ENCODE results near the gene ATIC. TPM values are rescaled to one million over a fixed set of nuclear protein-coding genes. Genes with fewer than 3 reads are reported as not detected.
A peak's percentile ranks its signal among the peaks of the same experiment; 100 is the strongest.

Gene ATIC
- 31.7 and 42.6 TPM in 2 replicates for total RNA-seq (2012; rRNA removed)

DNA sequence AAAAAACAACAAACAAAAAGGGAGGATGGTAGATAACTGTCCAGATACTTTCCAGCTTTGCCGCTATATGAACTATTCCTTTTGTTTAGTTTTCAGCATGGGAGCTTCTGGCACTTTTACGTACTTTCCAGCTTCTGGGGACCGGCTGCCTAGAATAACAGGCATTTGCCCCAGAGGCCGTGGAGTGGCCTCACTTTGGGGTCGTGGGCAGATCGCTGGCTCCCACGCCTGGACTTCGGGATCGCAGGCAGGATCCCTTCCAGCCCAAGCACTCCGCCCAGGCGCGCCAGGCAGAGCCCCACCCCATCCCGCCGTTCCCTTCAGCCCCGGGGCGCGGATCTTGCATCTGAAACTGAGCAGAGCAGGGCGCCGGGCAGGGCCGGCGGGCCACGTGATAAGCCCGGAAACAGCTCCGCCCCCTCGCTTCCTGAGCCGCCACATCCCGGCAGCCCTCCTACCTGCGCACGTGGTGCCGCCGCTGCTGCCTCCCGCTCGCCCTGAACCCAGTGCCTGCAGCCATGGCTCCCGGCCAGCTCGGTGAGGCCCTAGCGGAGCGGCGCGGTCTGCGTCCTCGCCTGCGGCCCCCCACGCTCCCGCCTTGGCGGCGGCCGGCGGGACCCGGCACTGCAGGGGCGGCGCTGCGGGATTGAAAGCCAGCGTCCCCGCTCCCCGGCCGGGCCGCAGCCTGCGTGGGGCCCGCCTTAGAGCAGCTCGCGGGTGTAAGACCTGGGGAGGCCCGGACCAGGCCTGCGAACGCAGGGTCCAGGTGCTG lies at the start of gene ATIC:
TSS of gene ATIC (plus strand) at position 435 of the 772 bp plus-strand sequence. CDS start at position 519, 84 bp downstream.
- Histone ChIP-seq H3K36me3 (ENCODE audit: insufficient read depth, low read length) (peaks cover 25% of the 10 kb centered on the region), H3K27me3 (ENCODE audit: control insufficient read depth, insufficient read depth, low read length) (no peaks in the 10 kb centered on the region)

DNA sequence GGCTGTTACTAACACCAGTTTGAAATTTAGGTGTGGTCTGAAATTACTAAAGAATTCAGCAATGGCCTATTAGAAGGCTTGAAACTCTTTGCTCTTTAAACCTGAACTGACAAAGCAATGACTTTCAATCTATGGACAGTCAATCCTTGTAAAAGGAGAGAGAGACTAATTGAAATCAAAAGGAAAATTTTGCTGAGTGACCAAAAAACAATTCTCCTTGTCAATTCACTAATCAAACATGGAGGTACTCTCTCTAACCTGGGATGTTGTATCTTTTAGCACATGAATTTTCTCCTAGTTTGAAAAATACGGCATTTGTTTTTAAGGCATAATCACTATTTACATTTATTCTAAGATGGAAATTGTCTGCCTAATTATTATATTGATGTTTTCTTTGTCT lies 49.6 kb upstream of the ATIC start:
- Histone ChIP-seq H3K36me3 (ENCODE audit: insufficient read depth, low read length) (no peaks in the 10 kb centered on the region), H3K4me3 (ENCODE audit: low read length) (no peak overlapping the region), H3K9me3 (replicated peaks; ENCODE audit: low read length) (no peaks in the 10 kb centered on the region), H3K4me2 (ENCODE audit: low read length) (no peak overlapping the region), H3K4me1 (ENCODE audit: control insufficient read depth, insufficient read depth, low read length) (no peaks in the 10 kb centered on the region), H3K27me3 (ENCODE audit: control insufficient read depth, insufficient read depth, low read length) (no peaks in the 10 kb centered on the region), H3K9ac (ENCODE audit: low read depth, low read length) (no peak overlapping the region)

More for the DNA sequence above, at the start of gene ATIC:
- peak within 1 kb of the TSS; percentile 90 for H3K9ac ChIP-seq (ENCODE audit: low read depth, low read length)
- H3K4me3 ChIP-seq (ENCODE audit: low read length): peak within 1 kb of the TSS; percentile 78
- H3K4me1 ChIP-seq (ENCODE audit: control insufficient read depth, insufficient read depth, low read length): peaks cover 20% of the 10 kb centered on the region
- no peaks in the 10 kb centered on the region for H3K9me3 ChIP-seq (replicated peaks; ENCODE audit: low read length)
- H3K4me2 ChIP-seq (ENCODE audit: low read length): peak within 1 kb of the TSS; percentile 84

DNA sequence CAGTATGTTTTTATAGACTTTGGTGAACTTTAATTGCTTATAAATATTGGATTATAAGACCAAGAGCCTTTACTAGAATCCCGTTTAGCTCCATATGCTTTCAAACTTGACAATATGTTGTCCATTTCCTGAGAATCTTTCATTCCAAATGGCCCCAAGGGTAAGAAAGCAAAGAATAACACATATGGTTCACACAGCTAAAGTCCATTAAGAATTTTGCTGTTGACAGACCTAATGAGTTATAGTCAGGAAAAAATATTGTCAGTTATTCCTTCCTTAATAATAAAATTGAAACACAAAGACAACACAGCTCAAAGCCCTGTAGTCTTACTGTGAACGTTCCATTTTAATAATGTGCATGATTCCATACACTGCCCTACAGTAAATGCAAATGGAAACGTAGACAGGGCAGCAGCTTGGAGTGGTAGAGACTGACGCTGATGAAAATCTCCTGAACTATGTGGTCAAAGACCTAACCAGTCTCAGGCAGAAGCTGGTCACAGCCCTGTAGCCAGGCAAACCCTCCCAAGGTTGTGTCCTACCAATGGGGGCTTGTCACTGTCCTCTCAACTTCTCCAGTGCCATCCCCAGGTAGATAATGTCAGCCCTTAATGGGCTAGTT lies 49.0 kb upstream of the ATIC start:
- no peaks in the 10 kb centered on the region for H3K9me3 ChIP-seq (replicated peaks; ENCODE audit: low read length)
- H3K4me2 ChIP-seq (ENCODE audit: low read length): no peak overlapping the region
- H3K27me3 ChIP-seq (ENCODE audit: control insufficient read depth, insufficient read depth, low read length): no peaks in the 10 kb centered on the region
- H3K4me3 ChIP-seq (ENCODE audit: low read length): no peak overlapping the region
- H3K36me3 ChIP-seq (ENCODE audit: insufficient read depth, low read length): no peaks in the 10 kb centered on the region
- H3K4me1 ChIP-seq (ENCODE audit: control insufficient read depth, insufficient read depth, low read length): no peaks in the 10 kb centered on the region
- no peak overlapping the region for H3K9ac ChIP-seq (ENCODE audit: low read depth, low read length)

DNA sequence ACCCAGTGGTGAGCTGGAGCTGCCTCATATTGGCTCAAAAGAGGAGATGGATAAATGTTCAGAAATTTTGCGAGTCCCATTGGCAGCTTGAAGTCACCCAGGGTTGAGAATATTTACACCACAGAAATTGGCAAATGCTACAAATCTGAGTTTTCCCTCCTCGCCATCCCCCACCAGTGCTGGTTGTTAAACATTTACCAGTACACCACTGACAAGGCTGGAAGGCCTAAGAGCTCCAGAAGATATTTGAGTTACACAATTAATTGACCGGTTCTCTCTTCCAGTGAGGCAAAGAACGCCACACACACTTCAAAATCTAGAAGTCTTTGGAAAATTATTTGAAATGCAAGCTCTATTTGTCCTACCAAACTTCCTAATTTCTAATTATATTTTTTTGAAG lies 47.5 kb upstream of the ATIC start:
- H3K9me3 ChIP-seq (replicated peaks; ENCODE audit: low read length): no peaks in the 10 kb centered on the region

DNA sequence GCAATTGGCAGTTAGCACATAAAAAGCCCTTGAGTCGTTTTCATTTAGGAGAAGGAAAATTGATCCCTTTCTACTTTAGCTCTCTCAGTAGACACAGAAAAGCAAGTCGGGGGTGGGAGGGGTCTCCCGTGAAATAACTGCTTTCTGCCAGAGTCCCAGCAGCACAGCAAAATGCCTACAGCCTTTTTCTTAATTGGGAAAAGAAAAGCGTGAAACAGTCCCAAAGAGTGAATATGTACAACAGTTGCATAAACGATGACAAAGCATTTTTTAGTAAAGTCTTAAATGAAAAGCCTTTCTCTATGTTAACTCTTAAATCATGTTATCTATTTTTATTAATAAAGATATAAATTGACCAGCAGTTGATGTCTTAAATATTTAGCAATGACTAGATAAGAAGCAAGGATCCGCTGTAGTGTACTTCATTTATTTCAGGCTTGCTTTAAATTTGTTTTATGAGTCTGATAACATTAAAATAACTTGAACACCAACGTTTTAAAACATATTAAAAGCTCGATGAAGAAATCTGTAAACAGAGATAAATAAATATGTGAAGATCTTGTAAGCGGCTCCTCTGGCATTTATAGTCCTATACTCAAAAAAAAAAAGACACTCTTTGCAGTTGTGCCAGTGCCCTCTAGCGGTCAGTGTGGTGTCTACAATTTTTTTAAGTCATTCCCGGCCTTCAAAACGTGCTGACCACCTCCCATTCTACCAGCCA lies 42.3 kb upstream of the ATIC start:
- Histone ChIP-seq H3K27me3 (ENCODE audit: control insufficient read depth, insufficient read depth, low read length) (no peaks in the 10 kb centered on the region), H3K9ac (ENCODE audit: low read depth, low read length) (peak overlapping the region; percentile 49), H3K4me2 (ENCODE audit: low read length) (peak overlapping the region; percentile 79), H3K4me1 (ENCODE audit: control insufficient read depth, insufficient read depth, low read length) (peaks cover 5% of the 10 kb centered on the region), H3K36me3 (ENCODE audit: insufficient read depth, low read length) (no peaks in the 10 kb centered on the region), H3K4me3 (ENCODE audit: low read length) (peak overlapping the region; percentile 45), H3K9me3 (replicated peaks; ENCODE audit: low read length) (no peaks in the 10 kb centered on the region)

More for the DNA sequence above, 47.5 kb upstream of the ATIC start:
- no peak overlapping the region for H3K4me3 ChIP-seq (ENCODE audit: low read length)
- H3K4me2 ChIP-seq (ENCODE audit: low read length): no peak overlapping the region
- no peak overlapping the region for H3K9ac ChIP-seq (ENCODE audit: low read depth, low read length)
- peaks cover 2% of the 10 kb centered on the region for H3K4me1 ChIP-seq (ENCODE audit: control insufficient read depth, insufficient read depth, low read length)
- H3K27me3 ChIP-seq (ENCODE audit: control insufficient read depth, insufficient read depth, low read length): no peaks in the 10 kb centered on the region
- no peaks in the 10 kb centered on the region for H3K36me3 ChIP-seq (ENCODE audit: insufficient read depth, low read length)

DNA sequence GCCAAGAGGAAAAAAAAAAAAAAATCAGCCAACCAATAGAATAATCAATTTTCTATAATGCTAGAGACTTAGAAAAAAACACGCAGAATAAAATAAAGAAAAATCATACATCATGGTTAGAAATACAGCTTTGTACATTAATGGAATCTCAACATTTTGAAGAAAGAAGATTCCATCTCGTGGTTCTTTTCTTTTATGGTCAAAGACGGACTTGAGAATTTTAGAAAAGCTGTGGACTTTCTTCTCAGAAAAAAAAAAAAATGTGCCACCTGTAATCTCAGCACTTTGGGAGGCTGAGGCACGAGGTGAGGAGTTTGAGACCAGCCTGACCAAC lies 41.8 kb upstream of the ATIC start:
- Histone ChIP-seq H3K4me2 (ENCODE audit: low read length) (no peak overlapping the region), H3K36me3 (ENCODE audit: insufficient read depth, low read length) (no peaks in the 10 kb centered on the region), H3K9me3 (replicated peaks; ENCODE audit: low read length) (no peaks in the 10 kb centered on the region), H3K4me3 (ENCODE audit: low read length) (no peak overlapping the region), H3K9ac (ENCODE audit: low read depth, low read length) (no peak overlapping the region), H3K4me1 (ENCODE audit: control insufficient read depth, insufficient read depth, low read length) (peaks cover 5% of the 10 kb centered on the region), H3K27me3 (ENCODE audit: control insufficient read depth, insufficient read depth, low read length) (no peaks in the 10 kb centered on the region)

DNA sequence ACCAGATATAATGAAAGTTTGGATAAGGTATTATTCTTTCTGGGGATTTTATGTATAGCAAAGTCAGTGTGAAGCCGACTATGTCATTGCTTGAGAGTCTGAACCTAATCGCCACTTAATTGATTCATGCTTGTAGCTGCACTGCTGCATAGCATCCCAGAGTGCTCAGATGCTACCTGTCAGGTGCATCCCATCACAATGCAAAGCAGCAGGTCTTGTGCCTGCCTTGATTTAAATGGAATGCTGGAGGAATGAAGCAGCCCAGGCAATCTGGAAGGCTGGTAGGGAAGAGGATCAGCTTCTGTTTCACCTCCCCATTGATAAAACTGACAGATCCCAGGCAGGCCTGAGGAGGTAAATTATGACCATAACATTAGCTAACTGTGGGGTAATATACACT lies 40.4 kb upstream of the ATIC start:
- no peak overlapping the region for H3K4me3 ChIP-seq (ENCODE audit: low read length)
- H3K4me1 ChIP-seq (ENCODE audit: control insufficient read depth, insufficient read depth, low read length): peaks cover 5% of the 10 kb centered on the region
- H3K9ac ChIP-seq (ENCODE audit: low read depth, low read length): no peak overlapping the region
- no peaks in the 10 kb centered on the region for H3K27me3 ChIP-seq (ENCODE audit: control insufficient read depth, insufficient read depth, low read length)
- no peak overlapping the region for H3K4me2 ChIP-seq (ENCODE audit: low read length)
- no peaks in the 10 kb centered on the region for H3K9me3 ChIP-seq (replicated peaks; ENCODE audit: low read length)
- H3K36me3 ChIP-seq (ENCODE audit: insufficient read depth, low read length): no peaks in the 10 kb centered on the region

DNA sequence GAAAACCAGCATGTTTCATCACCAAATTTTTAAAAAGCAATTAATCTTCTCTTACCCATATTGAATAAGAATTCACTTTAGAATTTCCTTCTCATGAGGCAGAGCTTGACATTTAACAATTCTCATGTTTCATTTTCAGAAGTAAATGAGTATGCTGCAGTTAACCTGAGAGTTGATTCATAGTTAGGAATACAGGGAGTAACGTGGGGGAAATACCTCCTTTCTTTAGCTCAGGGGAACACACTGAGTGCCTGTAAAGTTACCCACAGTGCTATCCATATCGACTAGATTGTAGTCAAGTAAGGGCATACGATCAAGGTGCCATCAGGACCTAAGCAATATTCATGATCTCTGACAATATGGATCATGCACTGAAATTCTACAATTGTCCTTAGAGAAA lies 38.9 kb upstream of the ATIC start:
- H3K4me2 ChIP-seq (ENCODE audit: low read length): no peak overlapping the region
- H3K4me3 ChIP-seq (ENCODE audit: low read length): no peak overlapping the region
- H3K27me3 ChIP-seq (ENCODE audit: control insufficient read depth, insufficient read depth, low read length): no peaks in the 10 kb centered on the region
- no peaks in the 10 kb centered on the region for H3K36me3 ChIP-seq (ENCODE audit: insufficient read depth, low read length)
- H3K4me1 ChIP-seq (ENCODE audit: control insufficient read depth, insufficient read depth, low read length): peaks cover 5% of the 10 kb centered on the region
- H3K9ac ChIP-seq (ENCODE audit: low read depth, low read length): no peak overlapping the region
- H3K9me3 ChIP-seq (replicated peaks; ENCODE audit: low read length): no peaks in the 10 kb centered on the region

DNA sequence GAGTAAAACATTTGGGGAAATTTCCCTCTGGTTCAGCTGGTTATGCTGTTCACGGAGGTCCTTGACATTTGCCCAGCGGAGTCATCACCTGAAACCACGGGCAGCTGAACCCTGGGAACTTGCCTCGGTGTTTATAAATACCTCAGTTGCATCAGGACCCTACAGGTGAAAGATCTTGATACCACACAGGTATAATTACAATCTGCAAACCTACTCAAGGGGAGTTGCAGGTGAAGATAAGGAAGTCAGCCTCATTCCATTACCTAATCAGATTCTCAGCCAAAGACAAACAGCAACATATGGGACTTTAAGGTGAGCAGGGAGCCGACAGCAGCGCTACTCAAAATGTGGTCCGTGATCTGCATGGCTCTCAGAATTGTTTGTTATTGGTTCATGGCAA lies 37.0 kb upstream of the ATIC start:
- H3K9me3 ChIP-seq (replicated peaks; ENCODE audit: low read length): no peaks in the 10 kb centered on the region
- no peak overlapping the region for H3K4me3 ChIP-seq (ENCODE audit: low read length)
- H3K4me2 ChIP-seq (ENCODE audit: low read length): no peak overlapping the region
- no peaks in the 10 kb centered on the region for H3K4me1 ChIP-seq (ENCODE audit: control insufficient read depth, insufficient read depth, low read length)
- no peak overlapping the region for H3K9ac ChIP-seq (ENCODE audit: low read depth, low read length)
- no peaks in the 10 kb centered on the region for H3K27me3 ChIP-seq (ENCODE audit: control insufficient read depth, insufficient read depth, low read length)
- H3K36me3 ChIP-seq (ENCODE audit: insufficient read depth, low read length): no peaks in the 10 kb centered on the region

DNA sequence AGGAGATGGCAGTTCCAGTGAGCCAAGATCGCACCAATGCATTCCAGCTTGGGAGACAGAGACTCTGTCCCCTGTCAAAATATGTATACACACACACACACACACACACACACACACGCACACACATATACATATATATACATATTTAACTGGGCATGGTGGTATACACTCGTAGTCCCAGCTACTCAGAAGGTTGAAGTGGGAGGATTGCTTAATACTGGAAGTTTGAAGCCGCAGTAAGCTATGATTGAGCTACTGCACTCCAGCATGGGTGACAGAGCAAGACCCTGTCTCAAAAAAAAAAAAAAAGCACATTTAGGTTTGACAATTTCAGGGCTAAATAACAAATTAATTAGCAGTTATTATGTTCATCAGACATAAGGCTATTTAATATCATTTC lies 36.0 kb upstream of the ATIC start:
- Histone ChIP-seq H3K9me3 (replicated peaks; ENCODE audit: low read length) (no peaks in the 10 kb centered on the region), H3K4me2 (ENCODE audit: low read length) (no peak overlapping the region), H3K9ac (ENCODE audit: low read depth, low read length) (no peak overlapping the region), H3K27me3 (ENCODE audit: control insufficient read depth, insufficient read depth, low read length) (no peaks in the 10 kb centered on the region), H3K36me3 (ENCODE audit: insufficient read depth, low read length) (no peaks in the 10 kb centered on the region), H3K4me3 (ENCODE audit: low read length) (no peak overlapping the region), H3K4me1 (ENCODE audit: control insufficient read depth, insufficient read depth, low read length) (peaks cover 7% of the 10 kb centered on the region)

DNA sequence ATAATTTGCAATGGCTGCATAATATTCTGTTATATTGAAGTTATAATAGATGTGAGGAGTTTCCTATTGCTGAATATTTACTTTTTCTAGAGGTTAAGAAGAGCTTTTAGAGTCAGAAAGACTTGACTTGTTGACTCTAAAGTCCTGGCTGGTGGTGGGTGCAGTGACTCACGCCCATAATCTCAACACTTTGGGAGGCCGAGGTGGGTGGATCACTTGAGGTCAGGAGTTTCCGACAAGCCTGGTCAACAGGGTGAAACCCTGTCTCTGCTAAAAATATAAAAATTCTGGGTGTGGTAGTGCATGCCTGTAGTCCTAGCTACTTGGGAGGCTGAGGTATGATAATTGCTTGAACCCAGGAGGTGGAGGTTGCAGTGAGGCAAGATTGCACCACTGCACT lies 33.9 kb upstream of the ATIC start:
- Histone ChIP-seq H3K9ac (ENCODE audit: low read depth, low read length) (no peak overlapping the region), H3K4me2 (ENCODE audit: low read length) (no peak overlapping the region), H3K4me3 (ENCODE audit: low read length) (no peak overlapping the region), H3K9me3 (replicated peaks; ENCODE audit: low read length) (no peaks in the 10 kb centered on the region), H3K27me3 (ENCODE audit: control insufficient read depth, insufficient read depth, low read length) (no peaks in the 10 kb centered on the region), H3K4me1 (ENCODE audit: control insufficient read depth, insufficient read depth, low read length) (peaks cover 7% of the 10 kb centered on the region), H3K36me3 (ENCODE audit: insufficient read depth, low read length) (no peaks in the 10 kb centered on the region)
